DND-41 (cell line): ENCODE measurements around the gene AGPAT4.

Source experiments
- ATAC-seq: fragments of 200-7000 bp; cut with Tn5 transposase; 3 replicates; pipeline ENCODE4 v1.9.1; 2021; ENCODE audit warnings: low read depth; ENCODE audit not compliant: insufficient read depth
- DNase-seq: peaks from one replicate; pipeline ENCODE4 v3.0.0-alpha.2; 2020
- H2AFZ ChIP-seq: 2 replicates; pipeline ENCODE4 v1.6.0; 2012; ENCODE audit warnings: low read depth, low read length
- H3K27ac ChIP-seq: 2 replicates; pipeline ENCODE4 v1.5.1; 2012; ENCODE audit warnings: low read length, inconsistent platforms
- H3K27me3 ChIP-seq: fragments of 200-600 bp; sonication (generic); 2 replicates; pipeline ENCODE4 v1.6.0; 2012; ENCODE audit warnings: low read length, mild to moderate bottlenecking, inconsistent platforms; ENCODE audit not compliant: insufficient read depth, poor library complexity
- H3K36me3 ChIP-seq: 2 replicates; pipeline ENCODE4 v1.5.1; 2012; ENCODE audit warnings: low read length, inconsistent platforms; ENCODE audit not compliant: insufficient read depth
- H3K4me1 ChIP-seq: 2 replicates; pipeline ENCODE4 v1.5.1; 2012; ENCODE audit warnings: mild to moderate bottlenecking, low read length; ENCODE audit not compliant: insufficient read depth
- H3K4me2 ChIP-seq: 2 replicates; pipeline ENCODE4 v1.6.0; 2012; ENCODE audit warnings: mild to moderate bottlenecking, moderate library complexity, low read length, inconsistent platforms; ENCODE audit not compliant: insufficient read depth
- H3K4me3 ChIP-seq, 2 experiments: fragments of 200-600 bp in 1 of 2; shearing (Covaris generic) in 1 of 2; 2 replicates each; pipeline ENCODE4 v1.5.1; 2012 to 2016; ENCODE audit warnings: inconsistent platforms in 2 of 2, low read length in 2 of 2, mild to moderate bottlenecking in 2 of 2, low read depth in 1 of 2, moderate library complexity in 1 of 2
- H3K79me2 ChIP-seq: 2 replicates; pipeline ENCODE4 v1.6.0; 2012; ENCODE audit warnings: low read length, inconsistent platforms; ENCODE audit not compliant: insufficient read depth
- H3K9ac ChIP-seq: 2 replicates; pipeline ENCODE4 v1.6.0; 2012; ENCODE audit warnings: low read depth, mild to moderate bottlenecking, inconsistent platforms, low read length, moderate library complexity
- H3K9me3 ChIP-seq: 2 replicates; pipeline ENCODE4 v1.5.1; 2012; ENCODE audit warnings: low read length, moderate library complexity, mild to moderate bottlenecking, inconsistent platforms; ENCODE audit not compliant: insufficient read depth, severe bottlenecking
- H4K20me1 ChIP-seq: 2 replicates; pipeline ENCODE4 v1.6.0; 2012; ENCODE audit warnings: low read length; ENCODE audit not compliant: insufficient read depth
- CTCF ChIP-seq: IDR thresholded peaks from 2 replicates; pipeline ENCODE4 v1.5.1; 2012; ENCODE audit warnings: borderline replicate concordance, low read length, moderate library complexity, mild to moderate bottlenecking; ENCODE audit not compliant: poor library complexity, severe bottlenecking; ENCODE audit errors: extremely low read depth
- EZH2 ChIP-seq: IDR thresholded peaks from 3 replicates; pipeline ENCODE4 v1.6.1; 2012; ENCODE audit warnings: borderline replicate concordance, low read depth, mild to moderate bottlenecking, moderate library complexity, low read length, inconsistent platforms; ENCODE audit not compliant: severe bottlenecking

The AGPAT4 gene

GRCh38 chr6:161302949-161303348 is 29.1 kb upstream of the AGPAT4 start:
- no peaks in the 10 kb centered on the region for H3K4me1 ChIP-seq
- no peak overlapping the region for H2AFZ ChIP-seq
- no peak overlapping the region for H3K4me3 ChIP-seq
- no peak overlapping the region for H3K9ac ChIP-seq
- TF ChIP-seq CTCF (no peak), EZH2 (no peak)
- H4K20me1 ChIP-seq, result no peaks in the 10 kb centered on the region
- DNase-seq (no peak), ATAC-seq (no peak)
- H3K27me3 ChIP-seq, result no peaks in the 10 kb centered on the region
- no peaks in the 10 kb centered on the region for H3K36me3 ChIP-seq
- no peak overlapping the region for H3K4me2 ChIP-seq
- H3K27ac ChIP-seq, result no peak overlapping the region
- H3K9me3 ChIP-seq, result peaks cover 2% of the 10 kb centered on the region
- no peaks in the 10 kb centered on the region for H3K79me2 ChIP-seq

- ATAC-seq (no peak), DNase-seq (no peak)
- peaks cover 5% of the 10 kb centered on the region for H3K9me3 ChIP-seq
- H3K36me3 ChIP-seq, result no peaks in the 10 kb centered on the region
- H3K4me3 ChIP-seq, result no peak overlapping the region
- no peak overlapping the region for H2AFZ ChIP-seq
- H3K9ac ChIP-seq, result no peak overlapping the region
- no peaks in the 10 kb centered on the region for H3K27me3 ChIP-seq
- no peaks in the 10 kb centered on the region for H3K4me1 ChIP-seq
- no peaks in the 10 kb centered on the region for H3K79me2 ChIP-seq
- no peak overlapping the region for H3K27ac ChIP-seq
- no peak for TF ChIP-seq CTCF
- no peak for TF ChIP-seq EZH2
- H3K4me2 ChIP-seq, result no peak overlapping the region
- H4K20me1 ChIP-seq, result no peaks in the 10 kb centered on the region
Observed at GRCh38 chr6:161301338-161301737, 27.5 kb upstream of the AGPAT4 start.

- H4K20me1 ChIP-seq, result no peaks in the 10 kb centered on the region
- DNase-seq, result no peak
- H3K27me3 ChIP-seq, result no peaks in the 10 kb centered on the region
- H3K4me2 ChIP-seq, result no peak overlapping the region
- no peak overlapping the region for H3K9ac ChIP-seq
- H3K27ac ChIP-seq, result no peak overlapping the region
- no peak overlapping the region for H3K4me3 ChIP-seq
- H3K36me3 ChIP-seq, result no peaks in the 10 kb centered on the region
- H3K4me1 ChIP-seq, result no peaks in the 10 kb centered on the region
- H3K9me3 ChIP-seq, result peaks cover 9% of the 10 kb centered on the region
- no peak for ATAC-seq
- no peak overlapping the region for H2AFZ ChIP-seq
- TF ChIP-seq CTCF (no peak), EZH2 (no peak)
- no peaks in the 10 kb centered on the region for H3K79me2 ChIP-seq
Observed at GRCh38 chr6:161300823-161301222, 27.0 kb upstream of the AGPAT4 start.

GRCh38 chr6:161299726-161300125 is 25.9 kb upstream of the AGPAT4 start:
- Histone ChIP-seq H3K79me2 (no peaks in the 10 kb centered on the region), H3K27me3 (no peaks in the 10 kb centered on the region), H3K4me1 (no peaks in the 10 kb centered on the region), H4K20me1 (no peaks in the 10 kb centered on the region), H3K4me2 (no peak overlapping the region), H3K9me3 (peaks cover 14% of the 10 kb centered on the region), H2AFZ (no peak overlapping the region), H3K4me3 (no peak overlapping the region), H3K36me3 (no peaks in the 10 kb centered on the region), H3K9ac (no peak overlapping the region), H3K27ac (no peak overlapping the region)
- DNase-seq (no peak), ATAC-seq (no peak)
- TF ChIP-seq CTCF (no peak), EZH2 (no peak)
